AML-193 (cell line): ENCODE data around the gene ZNHIT6.

ENCODE experiments used
- DNase-seq, 2 experiments: peaks; one replicate each; lab custom pipeline; 2025; lab: John Stamatoyannopoulos, UW

ZNHIT6 gene

GRCh38 chr1:85617633-85618100, 90.6 kb downstream of the ZNHIT6 start:
- no peak for DNase-seq

GRCh38 chr1:85616736-85617135, 91.5 kb downstream of the ZNHIT6 start:
- DNase-seq, result no peak

- no peak for DNase-seq
These were observed 91.9 kb downstream of the ZNHIT6 start for GRCh38 chr1:85616364-85616705.

GRCh38 chr1:85615586-85616363, 92.5 kb downstream of the ZNHIT6 start:
- DNase-seq, result no peak

- peak; percentile 2 to 3 for DNase-seq
These were observed 95.4 kb downstream of the ZNHIT6 start for GRCh38 chr1:85612704-85613361.

- no peak for DNase-seq
These were observed 96.4 kb downstream of the ZNHIT6 start for GRCh38 chr1:85611856-85612255.

- DNase-seq, result no peak
These were observed 96.8 kb downstream of the ZNHIT6 start for GRCh38 chr1:85611425-85611824.

- DNase-seq, result no peak
These were observed 98.3 kb downstream of the ZNHIT6 start for GRCh38 chr1:85609976-85610375.

GRCh38 chr1:85608851-85609250, 99.4 kb downstream of the ZNHIT6 start:
- DNase-seq, result no peak

- no peak for DNase-seq
These were observed 100.3 kb downstream of the ZNHIT6 start for GRCh38 chr1:85607921-85608265.

- no peak for DNase-seq
These were observed 100.9 kb downstream of the ZNHIT6 start for GRCh38 chr1:85607126-85607920.

- no peak for DNase-seq
These were observed 101.8 kb downstream of the ZNHIT6 start for GRCh38 chr1:85606414-85606800.

- DNase-seq, result no peak
These were observed 102.5 kb downstream of the ZNHIT6 start for GRCh38 chr1:85605484-85606413.

GRCh38 chr1:85604298-85604997, 103.8 kb downstream of the ZNHIT6 start:
- no peak for DNase-seq

- DNase-seq, result no peak
These were observed 105.0 kb downstream of the ZNHIT6 start for GRCh38 chr1:85603086-85603880.

- DNase-seq, result no peak
These were observed 105.7 kb downstream of the ZNHIT6 start for GRCh38 chr1:85602571-85602970.

- DNase-seq, result no peak
These were observed 106.3 kb downstream of the ZNHIT6 start for GRCh38 chr1:85601901-85602300.

GRCh38 chr1:85599681-85600080, 108.6 kb downstream of the ZNHIT6 start:
- no peak for DNase-seq
